Stimulated activated CD8-positive, alpha-beta memory T cell treated with anti-CD3 and anti-CD28 coated beads, Interleukin-7, amount 100 ng/mL, for 24 hours (primary cell): ENCODE data around the gene TEX28.
"Not testable (repeated sequence)": the region's sequence is repeated elsewhere in the genome, so short reads cannot be mapped to it uniquely, and the experiment has no call there.

ENCODE experiments used
- DNase-seq: peaks from one replicate; pipeline ENCODE4 v3.0.0-alpha.2; 2020; ENCODE audit warnings: low read depth

The TEX28 gene

DNA sequence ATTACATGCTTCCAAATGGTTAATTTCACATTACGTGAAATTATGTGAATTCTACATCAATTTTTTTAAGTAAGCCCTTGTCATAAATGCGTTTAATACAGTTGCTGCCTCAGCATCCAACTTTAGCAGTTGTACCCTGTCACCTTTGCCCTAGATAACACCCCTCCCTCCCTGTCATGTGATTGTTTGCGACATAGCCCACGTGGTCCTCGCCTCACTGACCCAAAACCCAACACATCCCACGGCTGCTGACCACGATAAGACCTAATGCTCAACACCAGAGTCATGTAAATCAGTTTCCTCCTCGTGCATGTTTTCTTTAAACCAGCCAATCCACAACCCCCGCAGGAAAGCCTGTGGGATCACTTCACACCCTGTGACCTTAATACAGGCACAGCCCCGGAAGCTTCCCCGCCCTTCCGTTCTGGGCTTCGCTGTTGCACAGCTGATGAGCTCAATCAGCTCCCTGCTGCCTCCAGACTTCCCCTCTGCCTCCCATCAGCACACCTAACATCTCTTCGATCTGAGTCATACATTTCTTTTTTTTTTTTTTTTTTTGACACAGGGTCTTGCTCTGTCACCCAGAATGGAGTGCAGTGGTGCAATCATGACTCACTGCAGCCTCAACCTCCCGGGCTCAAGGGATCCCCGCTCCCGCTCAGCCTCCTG is 47.4 kb downstream of the TEX28 start:
- not testable (repeated sequence) for DNase-seq

DNA sequence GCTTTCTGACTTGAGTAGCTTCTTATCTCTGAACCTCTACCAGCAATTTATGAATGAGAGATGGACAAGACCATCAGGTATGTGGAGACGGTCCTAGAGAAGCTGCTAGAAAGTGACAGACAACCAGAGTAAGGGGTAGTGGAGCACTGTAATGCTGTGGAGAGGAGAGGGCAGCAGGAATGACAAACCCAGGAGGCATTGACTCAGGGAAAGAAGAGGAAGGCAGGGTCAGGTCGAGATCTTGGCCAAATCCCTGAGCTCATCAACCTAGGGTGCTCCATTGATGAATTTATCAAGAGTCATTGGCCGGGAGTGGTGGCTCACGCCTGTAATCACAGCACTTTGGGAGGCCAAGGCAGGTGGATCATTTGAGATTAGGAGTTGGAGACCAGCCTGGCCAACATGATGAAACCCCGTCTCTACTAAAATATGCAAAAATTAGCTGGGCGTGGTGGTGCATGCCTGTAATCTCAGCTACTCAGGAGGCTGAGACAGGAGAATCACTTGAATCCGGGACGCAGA is 54.9 kb downstream of the TEX28 start:
- DNase-seq: not testable (repeated sequence)

- DNase-seq: not testable (repeated sequence)
Measured at GRCh38 chrX:154238939-154239559, 55.9 kb downstream of the TEX28 start.

GRCh38 chrX:154233620-154234019 is 61.3 kb downstream of the TEX28 start:
- not testable (repeated sequence) for DNase-seq

DNA sequence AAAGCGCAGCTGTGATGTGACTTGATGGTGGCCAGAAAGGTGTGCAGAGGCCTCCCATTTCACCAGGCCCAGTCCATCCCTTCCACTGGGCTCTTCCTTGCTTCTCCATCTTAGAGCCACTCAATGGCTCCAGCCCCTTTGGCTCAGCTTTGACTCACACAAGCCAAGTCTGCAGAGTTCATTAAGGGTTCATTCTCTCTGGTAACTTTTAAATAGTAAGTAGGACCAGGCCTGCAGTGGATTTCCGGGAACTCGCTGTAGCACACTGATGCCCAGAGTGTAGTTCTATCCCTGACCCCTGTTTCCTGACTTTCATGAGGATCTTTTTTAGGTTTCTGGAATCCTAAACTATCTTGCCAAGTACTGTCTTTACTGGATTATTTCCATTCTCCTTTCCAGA is 63.5 kb downstream of the TEX28 start:
- not testable (repeated sequence) for DNase-seq

- not testable (repeated sequence) for DNase-seq
Measured at GRCh38 chrX:154226706-154227105, 68.2 kb downstream of the TEX28 start.

GRCh38 chrX:154225292-154225691 is 69.6 kb downstream of the TEX28 start:
- not testable (repeated sequence) for DNase-seq
